ENCODE results near the gene NFATC1. TPM values are rescaled to one million over a fixed set of nuclear protein-coding genes. Genes with fewer than 3 reads are reported as not detected.

Gene NFATC1
- total and polyA plus RNA-seq, 2 experiments from 2014 or later = 7.5 to 9.8 TPM

GRCh38 chr18:79493801-79494211, 98.1 kb downstream of the NFATC1 start:
- in situ Hi-C loops (cut with MboI) = no loop called here
- Histone ChIP-seq H3K9ac (no peak overlapping the region), H3K79me2 (ENCODE audit: insufficient read depth) (no peaks in the 10 kb centered on the region), H3K4me2 (ENCODE audit: unreplicated experiment) (no peak overlapping the region), H2AFZ (no peak overlapping the region), H3K4me3 (no peak overlapping the region), H3K27ac (no peak overlapping the region), H3K4me1 (ENCODE audit: insufficient read depth) (no peaks in the 10 kb centered on the region), H3F3A (ENCODE audit: insufficient read depth) (no peaks in the 10 kb centered on the region), H4K20me1 (ENCODE audit: insufficient read depth) (no peaks in the 10 kb centered on the region), H3K27me3 (replicated peaks; ENCODE audit: insufficient read depth) (no peaks in the 10 kb centered on the region), H3K36me3 (ENCODE audit: low read depth) (no peaks in the 10 kb centered on the region), H3K9me2 (ENCODE audit: insufficient read depth) (no peaks in the 10 kb centered on the region), H3K9me3 (ENCODE audit: low read depth) (no peaks in the 10 kb centered on the region)
- 97 to 98% methylated on average over 30 to 41 of the region's 41 CpGs for WGBS, 2 experiments (ENCODE audit: low coverage in 1 of 2, low lambda C conversion rate in 2 of 2, missing lambda C conversion rate in 2 of 2)
- DNase-seq = no peak
- TF ChIP-seq EZH2phosphoT487 (IDR thresholded peaks at IDR 0.05; ENCODE audit: insufficient read depth, low read depth) = no peak
- no peak for TF ChIP-seq EZH2 (IDR thresholded peaks at IDR 0.05; ENCODE audit: insufficient read depth, poor library complexity, severe bottlenecking)

GRCh38 chr18:79494936-79495335, 99.2 kb downstream of the NFATC1 start:
- H3K9ac ChIP-seq = no peak overlapping the region
- H4K20me1 ChIP-seq (ENCODE audit: insufficient read depth) = no peaks in the 10 kb centered on the region
- no peaks in the 10 kb centered on the region for H3K4me1 ChIP-seq (ENCODE audit: insufficient read depth)
- peaks cover 5% of the 10 kb centered on the region for H3K9me3 ChIP-seq (ENCODE audit: low read depth)
- no peaks in the 10 kb centered on the region for H3K79me2 ChIP-seq (ENCODE audit: insufficient read depth)
- H3K4me3 ChIP-seq = no peak overlapping the region
- DNase-seq = no peak
- H3K9me2 ChIP-seq (ENCODE audit: insufficient read depth) = no peaks in the 10 kb centered on the region
- H2AFZ ChIP-seq = no peak overlapping the region
- in situ Hi-C loops (cut with MboI) = no loop called here
- TF ChIP-seq EZH2phosphoT487 (IDR thresholded peaks at IDR 0.05; ENCODE audit: insufficient read depth, low read depth) = no peak
- TF ChIP-seq EZH2 (IDR thresholded peaks at IDR 0.05; ENCODE audit: insufficient read depth, poor library complexity, severe bottlenecking) = no peak
- H3K27ac ChIP-seq = no peak overlapping the region
- no peaks in the 10 kb centered on the region for H3F3A ChIP-seq (ENCODE audit: insufficient read depth)
- H3K36me3 ChIP-seq (ENCODE audit: low read depth) = no peaks in the 10 kb centered on the region
- 98 to 100% methylated on average over 13 to 16 of the region's 16 CpGs for WGBS, 2 experiments (ENCODE audit: low coverage in 1 of 2, low lambda C conversion rate in 2 of 2, missing lambda C conversion rate in 2 of 2)
- no peak overlapping the region for H3K4me2 ChIP-seq (ENCODE audit: unreplicated experiment)
- no peaks in the 10 kb centered on the region for H3K27me3 ChIP-seq (replicated peaks; ENCODE audit: insufficient read depth)

DNA sequence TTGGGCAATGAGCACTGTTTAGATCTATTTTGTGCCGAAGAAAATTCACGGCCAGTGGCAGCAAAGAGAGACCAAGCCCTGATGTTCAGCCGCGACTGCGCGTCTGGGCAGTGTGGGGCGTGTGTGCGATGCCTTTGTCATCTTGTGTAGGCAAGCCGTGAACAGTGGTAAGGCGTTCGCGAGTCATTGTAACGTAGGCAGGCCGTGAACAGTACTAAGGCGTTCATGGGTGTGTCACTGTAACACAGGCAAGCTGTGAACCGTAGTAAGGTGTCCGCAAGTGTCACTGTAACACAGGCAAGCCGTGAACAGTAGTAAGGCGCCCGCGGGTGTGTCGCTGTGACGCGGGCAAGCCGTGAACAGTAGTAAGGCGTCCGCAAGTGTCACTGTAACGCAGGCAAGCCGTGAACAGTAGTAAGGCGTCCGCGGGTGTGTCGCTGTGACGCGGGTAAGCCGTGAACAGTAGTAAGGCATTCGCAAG, 99.9 kb downstream of the NFATC1 start:
- Histone ChIP-seq H3K9me3 (ENCODE audit: low read depth) (peaks cover 5% of the 10 kb centered on the region), H3K36me3 (ENCODE audit: low read depth) (peaks cover 6% of the 10 kb centered on the region; the same call in 1 of the 2 replicates), H3K4me3 (no peak overlapping the region), H4K20me1 (ENCODE audit: insufficient read depth) (no peaks in the 10 kb centered on the region), H3K4me2 (ENCODE audit: unreplicated experiment) (no peak overlapping the region), H3K79me2 (ENCODE audit: insufficient read depth) (no peaks in the 10 kb centered on the region), H3K9me2 (ENCODE audit: insufficient read depth) (no peaks in the 10 kb centered on the region), H3K27ac (no peak overlapping the region), H3K27me3 (replicated peaks; ENCODE audit: insufficient read depth) (no peaks in the 10 kb centered on the region), H3K9ac (no peak overlapping the region), H3F3A (ENCODE audit: insufficient read depth) (no peaks in the 10 kb centered on the region), H2AFZ (no peak overlapping the region), H3K4me1 (ENCODE audit: insufficient read depth) (no peaks in the 10 kb centered on the region)
- no peak for DNase-seq
- in situ Hi-C loops (cut with MboI) = no loop called here
- WGBS, 2 experiments (ENCODE audit: low coverage in 1 of 2, low lambda C conversion rate in 2 of 2, missing lambda C conversion rate in 2 of 2) = 97% methylated on average over 36 to 37 of the region's 37 CpGs
- TF ChIP-seq EZH2 (IDR thresholded peaks at IDR 0.05; ENCODE audit: insufficient read depth, poor library complexity, severe bottlenecking) (no peak), EZH2phosphoT487 (IDR thresholded peaks at IDR 0.05; ENCODE audit: insufficient read depth, low read depth) (no peak)

- Histone ChIP-seq H3K9me3 (ENCODE audit: low read depth) (peaks cover 5% of the 10 kb centered on the region), H3K4me2 (ENCODE audit: unreplicated experiment) (no peak overlapping the region), H3K79me2 (ENCODE audit: insufficient read depth) (no peaks in the 10 kb centered on the region), H3K9me2 (ENCODE audit: insufficient read depth) (no peaks in the 10 kb centered on the region), H4K20me1 (ENCODE audit: insufficient read depth) (no peaks in the 10 kb centered on the region), H3F3A (ENCODE audit: insufficient read depth) (no peaks in the 10 kb centered on the region), H3K4me1 (ENCODE audit: insufficient read depth) (no peaks in the 10 kb centered on the region), H3K27ac (no peak overlapping the region), H3K9ac (no peak overlapping the region), H3K27me3 (replicated peaks; ENCODE audit: insufficient read depth) (no peaks in the 10 kb centered on the region), H3K36me3 (ENCODE audit: low read depth) (peaks cover 6% of the 10 kb centered on the region; the same call in 1 of the 2 replicates), H2AFZ (no peak overlapping the region), H3K4me3 (no peak overlapping the region)
- no peak for TF ChIP-seq EZH2phosphoT487 (IDR thresholded peaks at IDR 0.05; ENCODE audit: insufficient read depth, low read depth)
- TF ChIP-seq EZH2 (IDR thresholded peaks at IDR 0.05; ENCODE audit: insufficient read depth, poor library complexity, severe bottlenecking) = no peak
- no peak for DNase-seq
- in situ Hi-C loops (cut with MboI) = no loop called here
- WGBS, 2 experiments (ENCODE audit: low coverage in 1 of 2, low lambda C conversion rate in 2 of 2, missing lambda C conversion rate in 2 of 2) = 78 to 81% methylated on average over 32 of the region's 32 CpGs
Observed at GRCh38 chr18:79496237-79496977, 100.7 kb downstream of the NFATC1 start.
